Measurements from ENCODE around the gene BANF2. TPM values are rescaled to one million over a fixed set of nuclear protein-coding genes. Genes with fewer than 3 reads are reported as not detected.
A peak's percentile ranks its signal among the peaks of the same experiment; 100 is the strongest.

The BANF2 gene
- total and polyA plus RNA-seq, 3 donors from 2014 or later: 29.5 to 133 (median 60.2) TPM

DNA sequence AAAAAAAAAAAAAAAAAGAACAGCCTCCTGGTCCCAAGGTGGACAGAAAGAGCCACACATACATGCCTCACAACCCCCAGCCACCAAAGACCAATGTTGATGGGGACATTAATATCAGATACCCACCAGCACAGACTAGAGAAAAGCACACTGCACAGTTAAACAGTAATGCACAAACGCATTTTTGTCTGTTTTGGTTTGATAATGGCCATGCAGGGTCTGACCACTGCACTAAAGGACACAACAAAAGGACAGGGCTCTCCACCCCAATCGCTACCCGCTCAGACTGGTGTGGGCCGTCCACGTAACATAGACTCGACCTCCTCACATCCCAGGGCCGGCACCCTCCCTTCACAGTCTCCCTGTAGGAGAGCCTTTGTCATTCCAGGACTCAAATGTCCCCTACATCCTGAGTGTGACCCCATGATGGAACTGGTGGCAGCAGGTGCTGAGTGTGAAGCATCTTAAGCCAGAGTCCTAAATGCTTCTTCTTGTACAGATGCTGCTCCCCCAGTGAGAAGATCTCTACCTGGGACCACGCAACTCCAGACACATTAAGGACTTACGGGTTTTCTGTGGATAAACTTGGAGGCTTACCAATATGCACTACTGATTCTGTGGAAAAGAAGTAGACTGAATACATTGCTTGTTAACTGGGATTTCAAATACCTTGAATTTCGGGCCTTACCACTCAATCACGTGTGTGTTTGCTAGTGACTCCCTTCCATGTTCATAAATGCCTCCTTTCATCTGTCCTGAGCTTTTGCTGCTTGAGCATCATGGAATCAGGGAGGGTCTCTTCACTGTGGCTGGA lies 45.7 kb upstream of the BANF2 start:
- Histone ChIP-seq H3K27me3 (no peaks in the 10 kb centered on the region), H3K27ac (no peak overlapping the region), H3K4me3 (no peak overlapping the region), H3K9me3 (no peaks in the 10 kb centered on the region), H3K4me1 (peaks cover 15% of the 10 kb centered on the region), H3K36me3 (ENCODE audit: low read depth, missing control alignments) (no peaks in the 10 kb centered on the region)
- DNase-seq: no peak
- whole genome bisulfite sequencing, 2 donors: 95% methylated on average over 5 to 11 of the region's 11 CpGs
- intact Hi-C loops (cut with DNase I; ENCODE audit: low total_unique reads): no loop called here
- TF ChIP-seq, protein P1, sequence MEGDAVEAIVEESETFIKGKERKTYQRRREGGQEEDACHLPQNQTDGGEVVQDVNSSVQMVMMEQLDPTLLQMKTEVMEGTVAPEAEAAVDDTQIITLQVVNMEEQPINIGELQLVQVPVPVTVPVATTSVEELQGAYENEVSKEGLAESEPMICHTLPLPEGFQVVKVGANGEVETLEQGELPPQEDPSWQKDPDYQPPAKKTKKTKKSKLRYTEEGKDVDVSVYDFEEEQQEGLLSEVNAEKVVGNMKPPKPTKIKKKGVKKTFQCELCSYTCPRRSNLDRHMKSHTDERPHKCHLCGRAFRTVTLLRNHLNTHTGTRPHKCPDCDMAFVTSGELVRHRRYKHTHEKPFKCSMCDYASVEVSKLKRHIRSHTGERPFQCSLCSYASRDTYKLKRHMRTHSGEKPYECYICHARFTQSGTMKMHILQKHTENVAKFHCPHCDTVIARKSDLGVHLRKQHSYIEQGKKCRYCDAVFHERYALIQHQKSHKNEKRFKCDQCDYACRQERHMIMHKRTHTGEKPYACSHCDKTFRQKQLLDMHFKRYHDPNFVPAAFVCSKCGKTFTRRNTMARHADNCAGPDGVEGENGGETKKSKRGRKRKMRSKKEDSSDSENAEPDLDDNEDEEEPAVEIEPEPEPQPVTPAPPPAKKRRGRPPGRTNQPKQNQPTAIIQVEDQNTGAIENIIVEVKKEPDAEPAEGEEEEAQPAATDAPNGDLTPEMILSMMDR (IDR thresholded peaks at IDR 0.05): no peak
- TF ChIP-seq POLR2A (IDR thresholded peaks at IDR 0.05): no peak

DNA sequence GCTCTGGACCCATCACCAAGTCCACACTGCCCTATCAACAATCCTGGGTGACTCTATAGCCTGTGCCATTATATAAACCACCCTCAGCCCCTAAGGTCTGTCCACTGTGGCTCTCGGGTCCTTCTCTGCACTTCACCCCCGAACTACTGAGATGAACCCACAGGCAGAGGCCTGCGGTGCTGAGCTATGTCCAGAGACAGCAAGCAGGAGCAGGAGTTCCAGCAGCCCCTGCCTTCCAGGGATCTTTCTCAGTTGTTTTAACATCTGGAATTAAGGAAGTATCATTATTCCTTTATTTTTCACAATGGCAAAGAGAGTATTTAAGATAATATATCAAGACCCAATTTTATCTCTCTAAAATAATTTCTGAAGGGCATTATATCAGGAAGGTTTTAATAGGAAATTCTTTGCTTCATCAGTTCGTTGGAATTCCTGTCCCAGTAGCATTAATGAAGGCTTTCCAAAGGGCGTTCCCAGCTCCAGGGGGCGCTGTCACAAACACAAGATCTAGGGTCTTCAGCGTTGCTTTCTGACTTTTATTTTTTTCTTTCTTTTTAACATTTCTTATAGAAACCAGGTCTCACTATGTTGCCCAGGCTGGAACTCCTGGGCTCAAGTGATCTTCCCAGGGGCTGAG lies 45.0 kb upstream of the BANF2 start:
- H3K27me3 ChIP-seq: no peaks in the 10 kb centered on the region
- 64 to 69% methylated on average over 7 of the region's 7 CpGs for WGBS, 2 donors
- H3K9me3 ChIP-seq: no peaks in the 10 kb centered on the region
- H3K4me3 ChIP-seq: no peak overlapping the region
- intact Hi-C loops (cut with DNase I; ENCODE audit: low total_unique reads): no loop called here
- DNase-seq: peak; percentile 60
- TF ChIP-seq POLR2A (IDR thresholded peaks at IDR 0.05): no peak
- TF ChIP-seq, protein P1 (IDR thresholded peaks at IDR 0.05): peak in 2 of 3 experiments; percentile 43 to 54
- no peaks in the 10 kb centered on the region for H3K36me3 ChIP-seq (ENCODE audit: low read depth, missing control alignments)
- peaks cover 8% of the 10 kb centered on the region for H3K4me1 ChIP-seq
- no peak overlapping the region for H3K27ac ChIP-seq

DNA sequence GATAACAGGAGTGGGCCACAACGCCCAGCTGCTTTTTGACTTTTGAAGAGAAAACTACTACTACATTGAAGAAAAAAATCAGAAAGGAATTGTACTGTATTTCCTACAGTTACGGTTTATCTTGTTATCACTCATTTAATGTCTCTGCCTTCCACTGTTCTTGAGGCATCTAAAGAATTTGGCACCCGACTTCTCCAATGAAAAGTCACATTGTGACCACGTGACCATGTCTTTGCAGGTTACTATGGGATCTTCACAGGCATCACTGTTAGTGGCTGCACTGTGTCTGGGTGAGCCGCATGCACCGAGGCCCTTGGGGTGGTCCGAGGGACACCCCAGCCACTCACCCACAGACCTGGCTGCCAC lies 44.5 kb upstream of the BANF2 start:
- no peaks in the 10 kb centered on the region for H3K9me3 ChIP-seq
- intact Hi-C loops (cut with DNase I; ENCODE audit: low total_unique reads): no loop called here
- no peaks in the 10 kb centered on the region for H3K36me3 ChIP-seq (ENCODE audit: low read depth, missing control alignments)
- 76 to 83% methylated on average over 7 of the region's 7 CpGs for WGBS, 2 donors
- no peak overlapping the region for H3K4me3 ChIP-seq
- TF ChIP-seq, protein P1 (IDR thresholded peaks at IDR 0.05): peak in 1 of 3 experiments; percentile 1
- TF ChIP-seq POLR2A (IDR thresholded peaks at IDR 0.05): no peak
- H3K27ac ChIP-seq: no peak overlapping the region
- no peak for DNase-seq
- no peaks in the 10 kb centered on the region for H3K27me3 ChIP-seq
- H3K4me1 ChIP-seq: peaks cover 7% of the 10 kb centered on the region

DNA sequence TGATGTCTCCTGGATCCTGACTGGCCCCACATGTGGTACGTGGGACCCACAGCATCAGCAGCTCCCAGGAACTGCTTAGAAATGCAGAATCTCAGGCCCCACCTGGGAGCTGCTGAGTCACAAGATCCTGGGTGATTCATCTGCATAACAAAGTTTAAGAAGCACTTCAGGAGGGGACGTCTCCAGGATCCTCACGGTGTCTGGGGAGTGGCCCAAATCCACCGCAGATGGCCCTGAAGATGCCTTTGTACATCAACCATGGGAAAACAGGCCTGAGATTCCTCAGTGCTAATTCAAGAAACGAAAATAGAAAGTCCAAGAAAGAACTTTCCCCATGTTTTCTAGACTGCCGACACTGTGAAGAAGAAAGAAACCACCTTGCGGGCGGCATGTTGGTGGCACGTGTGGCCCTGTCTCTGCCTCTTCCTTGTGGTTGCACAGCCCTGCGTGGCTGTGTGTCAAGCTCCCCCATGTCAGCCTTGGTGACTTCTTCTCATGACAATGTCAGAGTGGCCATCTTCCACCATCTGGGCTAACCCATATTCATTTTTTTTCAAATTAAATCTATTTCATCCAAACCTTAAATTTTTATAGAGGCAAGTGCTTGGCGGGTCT lies 43.8 kb upstream of the BANF2 start:
- DNase-seq: no peak
- peaks cover 5% of the 10 kb centered on the region for H3K4me1 ChIP-seq
- H3K27me3 ChIP-seq: no peaks in the 10 kb centered on the region
- H3K27ac ChIP-seq: no peak overlapping the region
- 88 to 92% methylated on average over 11 of the region's 11 CpGs for WGBS, 2 donors
- no peaks in the 10 kb centered on the region for H3K36me3 ChIP-seq (ENCODE audit: low read depth, missing control alignments)
- H3K9me3 ChIP-seq: no peaks in the 10 kb centered on the region
- no peak for TF ChIP-seq POLR2A (IDR thresholded peaks at IDR 0.05)
- TF ChIP-seq, protein P1 (IDR thresholded peaks at IDR 0.05): no peak
- intact Hi-C loops (cut with DNase I; ENCODE audit: low total_unique reads): no loop called here
- no peak overlapping the region for H3K4me3 ChIP-seq

Data from testis (tissue), 3 donors.